Loucy (cell line): ENCODE data around the gene MST1.
"Not testable (repeated sequence)": the region's sequence is repeated elsewhere in the genome, so short reads cannot be mapped to it uniquely, and the experiment has no call there.

Source experiments
- EZH2phosphoT487 ChIP-seq: fragments of 200-600 bp; IDR thresholded peaks from 2 replicates; pipeline ENCODE4 v1.6.1; 2018; ENCODE audit warnings: antibody characterized with exemption, mild to moderate bottlenecking, moderate library complexity, borderline replicate concordance
- TF ChIP-seq, protein P1 (sequence below): fragments of 200-600 bp; sonication (generic); conservative IDR thresholded peaks from 2 replicates; pipeline ENCODE4 v1.5.1; 2014; ENCODE audit warnings: mild to moderate bottlenecking, antibody characterized with exemption, low read length

DNA sequence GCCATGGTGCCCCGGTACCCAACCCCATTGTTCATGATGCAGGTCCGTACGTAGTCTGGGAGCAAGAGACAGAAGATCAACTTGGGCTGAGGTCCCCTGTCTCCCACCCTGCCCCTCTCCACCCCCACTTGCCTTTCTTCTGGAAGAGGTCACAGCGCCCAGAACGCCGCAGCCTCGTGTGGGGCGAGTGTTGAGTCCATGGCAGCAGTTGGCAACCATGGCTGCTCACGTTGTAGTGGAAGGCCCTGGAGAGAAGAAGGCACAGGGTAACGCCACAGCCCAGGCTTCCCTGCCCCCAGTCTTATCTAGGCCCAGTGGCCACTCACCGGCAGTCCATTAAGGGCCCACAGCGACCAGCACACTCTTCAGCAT is 1.9 kb downstream of the MST1 start:
- TF ChIP-seq, protein P1, sequence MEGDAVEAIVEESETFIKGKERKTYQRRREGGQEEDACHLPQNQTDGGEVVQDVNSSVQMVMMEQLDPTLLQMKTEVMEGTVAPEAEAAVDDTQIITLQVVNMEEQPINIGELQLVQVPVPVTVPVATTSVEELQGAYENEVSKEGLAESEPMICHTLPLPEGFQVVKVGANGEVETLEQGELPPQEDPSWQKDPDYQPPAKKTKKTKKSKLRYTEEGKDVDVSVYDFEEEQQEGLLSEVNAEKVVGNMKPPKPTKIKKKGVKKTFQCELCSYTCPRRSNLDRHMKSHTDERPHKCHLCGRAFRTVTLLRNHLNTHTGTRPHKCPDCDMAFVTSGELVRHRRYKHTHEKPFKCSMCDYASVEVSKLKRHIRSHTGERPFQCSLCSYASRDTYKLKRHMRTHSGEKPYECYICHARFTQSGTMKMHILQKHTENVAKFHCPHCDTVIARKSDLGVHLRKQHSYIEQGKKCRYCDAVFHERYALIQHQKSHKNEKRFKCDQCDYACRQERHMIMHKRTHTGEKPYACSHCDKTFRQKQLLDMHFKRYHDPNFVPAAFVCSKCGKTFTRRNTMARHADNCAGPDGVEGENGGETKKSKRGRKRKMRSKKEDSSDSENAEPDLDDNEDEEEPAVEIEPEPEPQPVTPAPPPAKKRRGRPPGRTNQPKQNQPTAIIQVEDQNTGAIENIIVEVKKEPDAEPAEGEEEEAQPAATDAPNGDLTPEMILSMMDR, result not testable (repeated sequence)
- TF ChIP-seq EZH2phosphoT487, result not testable (repeated sequence)
